Astrocyte of the spinal cord (primary cell): ENCODE results near the gene ZDHHC23.

ENCODE experiments used
- DNase-seq: peaks from one replicate; pipeline ENCODE4 v3.0.0; 2011; ENCODE audit warnings: low read depth, low spot score
- H3K4me3 ChIP-seq: 2 replicates; pipeline ENCODE4 v1.5.1; 2011; ENCODE audit warnings: low read depth, mild to moderate bottlenecking, low read length, moderate library complexity
- CTCF ChIP-seq: IDR thresholded peaks from 2 replicates; pipeline ENCODE4 v1.5.1; 2012; ENCODE audit warnings: low read depth, mild to moderate bottlenecking, low read length, inconsistent platforms
- in situ Hi-C: cut with HindIII; loops from 2 replicates; pipeline ENCODE4 v1.10.0; 2017; ENCODE audit warnings: low sequenced_read_pairs

ZDHHC23 gene

GRCh38 chr3:113983544-113983943 lies 35.7 kb downstream of the ZDHHC23 start:
- H3K4me3 ChIP-seq, result no peak overlapping the region
- TF ChIP-seq CTCF, result no peak
- in situ Hi-C loops, result no loop called here
- DNase-seq, result no peak

- TF ChIP-seq CTCF, result no peak
- DNase-seq, result no peak
- H3K4me3 ChIP-seq, result no peak overlapping the region
- in situ Hi-C loops, result no loop called here
Observed at GRCh38 chr3:113985541-113985940, 37.7 kb downstream of the ZDHHC23 start.

GRCh38 chr3:114005481-114005880 lies 57.7 kb downstream of the ZDHHC23 start:
- no peak overlapping the region for H3K4me3 ChIP-seq
- no peak for TF ChIP-seq CTCF
- no peak for DNase-seq
- in situ Hi-C loops, result no loop called here

- in situ Hi-C loops, result no loop called here
- no peak for DNase-seq
- H3K4me3 ChIP-seq, result no peak overlapping the region
- no peak for TF ChIP-seq CTCF
Observed at GRCh38 chr3:114011059-114011797, 63.4 kb downstream of the ZDHHC23 start.
